Fibroblast of pulmonary artery (primary cell): Measurements from ENCODE around the gene SLC10A2.

Experiments used
- DNase-seq: peaks from one replicate; pipeline ENCODE4 v3.0.0-alpha.2; 2010; ENCODE audit warnings: low read depth
- H3K4me3 ChIP-seq: replicated peaks from 2 replicates; pipeline ENCODE4 v1.5.1; 2011; ENCODE audit warnings: low read depth, mild to moderate bottlenecking, control low read depth, low read length, moderate library complexity
- TF ChIP-seq, protein P1 (sequence below): IDR thresholded peaks from 2 replicates; pipeline ENCODE4 v1.5.1; 2011; ENCODE audit warnings: mild to moderate bottlenecking, control low read depth, low read length, inconsistent platforms; ENCODE audit errors: missing control alignments

The SLC10A2 gene

GRCh38 chr13:103031332-103031873 is 34.8 kb downstream of the SLC10A2 start:
- DNase-seq = no peak
- TF ChIP-seq, protein P1, sequence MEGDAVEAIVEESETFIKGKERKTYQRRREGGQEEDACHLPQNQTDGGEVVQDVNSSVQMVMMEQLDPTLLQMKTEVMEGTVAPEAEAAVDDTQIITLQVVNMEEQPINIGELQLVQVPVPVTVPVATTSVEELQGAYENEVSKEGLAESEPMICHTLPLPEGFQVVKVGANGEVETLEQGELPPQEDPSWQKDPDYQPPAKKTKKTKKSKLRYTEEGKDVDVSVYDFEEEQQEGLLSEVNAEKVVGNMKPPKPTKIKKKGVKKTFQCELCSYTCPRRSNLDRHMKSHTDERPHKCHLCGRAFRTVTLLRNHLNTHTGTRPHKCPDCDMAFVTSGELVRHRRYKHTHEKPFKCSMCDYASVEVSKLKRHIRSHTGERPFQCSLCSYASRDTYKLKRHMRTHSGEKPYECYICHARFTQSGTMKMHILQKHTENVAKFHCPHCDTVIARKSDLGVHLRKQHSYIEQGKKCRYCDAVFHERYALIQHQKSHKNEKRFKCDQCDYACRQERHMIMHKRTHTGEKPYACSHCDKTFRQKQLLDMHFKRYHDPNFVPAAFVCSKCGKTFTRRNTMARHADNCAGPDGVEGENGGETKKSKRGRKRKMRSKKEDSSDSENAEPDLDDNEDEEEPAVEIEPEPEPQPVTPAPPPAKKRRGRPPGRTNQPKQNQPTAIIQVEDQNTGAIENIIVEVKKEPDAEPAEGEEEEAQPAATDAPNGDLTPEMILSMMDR = no peak
- no peak overlapping the region for H3K4me3 ChIP-seq

DNA sequence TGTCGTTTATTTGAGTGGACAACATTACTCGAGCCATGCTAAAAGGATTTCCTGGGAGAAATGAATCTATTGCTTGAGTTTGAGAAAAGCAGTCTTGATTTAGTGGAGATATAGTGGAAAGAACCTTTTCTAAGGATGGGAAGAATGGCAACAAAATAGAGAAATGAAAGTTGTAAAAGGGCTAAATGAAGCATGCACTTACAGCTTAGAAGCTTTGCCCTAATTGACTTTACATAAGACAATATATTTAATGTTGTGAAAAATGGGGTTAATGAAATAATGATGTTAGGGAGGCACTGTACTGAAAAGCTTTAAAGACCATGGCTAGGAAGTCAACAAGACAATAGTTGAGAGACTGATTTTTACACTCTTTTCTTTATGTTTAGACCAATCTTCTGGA is 35.4 kb downstream of the SLC10A2 start:
- no peak for DNase-seq
- TF ChIP-seq, protein P1 = no peak
- H3K4me3 ChIP-seq = no peak overlapping the region

DNA sequence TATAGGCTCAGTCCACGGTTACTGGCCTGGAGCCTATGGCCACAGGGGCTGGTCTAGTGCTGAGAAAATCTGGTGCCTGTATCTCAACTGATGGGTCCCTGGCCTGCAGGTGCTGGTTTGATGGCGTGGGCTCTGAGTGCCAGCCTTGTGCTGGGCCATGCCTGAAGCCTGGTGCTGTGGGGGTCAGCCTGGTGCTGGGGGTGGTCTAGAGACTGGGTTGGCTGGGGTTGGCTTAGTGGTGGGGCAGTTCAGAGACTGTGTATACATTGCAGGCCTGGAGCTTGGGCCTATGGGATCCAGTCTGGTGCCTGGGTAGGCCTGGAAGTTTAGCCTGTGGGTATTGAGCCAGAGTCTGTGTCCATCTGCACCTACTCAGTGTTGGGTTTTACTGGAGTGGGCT is 36.4 kb downstream of the SLC10A2 start:
- DNase-seq = no peak
- TF ChIP-seq, protein P1 = no peak
- no peak overlapping the region for H3K4me3 ChIP-seq

DNA sequence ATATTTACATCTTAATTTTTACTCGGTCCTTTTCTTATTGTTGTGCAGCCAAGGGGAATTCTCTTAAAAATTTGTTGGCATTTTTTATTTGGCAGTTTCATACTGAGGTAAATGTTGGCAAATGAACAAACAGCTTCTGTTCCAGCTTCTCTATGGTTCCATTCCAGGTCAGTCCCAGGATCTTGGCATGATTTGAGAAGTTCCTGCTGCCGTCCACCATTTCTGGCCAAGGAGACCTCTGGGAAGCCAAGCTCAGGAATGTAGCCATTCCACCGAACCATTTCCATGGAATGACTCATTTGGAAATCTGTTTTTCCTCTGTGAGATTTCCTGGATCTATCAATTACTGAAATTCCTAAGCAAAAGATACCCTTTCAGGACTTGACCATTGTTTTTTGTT is 43.9 kb downstream of the SLC10A2 start:
- DNase-seq = no peak
- TF ChIP-seq, protein P1 = no peak
- no peak overlapping the region for H3K4me3 ChIP-seq

- no peak for DNase-seq
- TF ChIP-seq, protein P1 = no peak
- no peak overlapping the region for H3K4me3 ChIP-seq
Observed at GRCh38 chr13:103018556-103018955, 47.7 kb downstream of the SLC10A2 start.

- TF ChIP-seq, protein P1 = no peak
- no peak overlapping the region for H3K4me3 ChIP-seq
- DNase-seq = no peak
Observed at GRCh38 chr13:103012646-103013045, 53.6 kb downstream of the SLC10A2 start.
